ENCODE measurements around the gene HYAL3.

Gene HYAL3

GRCh38 chr3:50327943-50328691, 28.9 kb upstream of the HYAL3 start, which contains the start of gene TUSC2:
TUSC2 (minus strand) TSS chr3:50328223; CDS start chr3:50328099, 124 bp downstream.
- DNase-seq, result peak; percentile 98 to 99

GRCh38 chr3:50327129-50327528, 27.9 kb upstream of the HYAL3 start:
- DNase-seq, result no peak

- DNase-seq, result no peak
These were observed 27.0 kb upstream of the HYAL3 start for GRCh38 chr3:50326182-50326541.

GRCh38 chr3:50325497-50326181, 26.4 kb upstream of the HYAL3 start:
- DNase-seq, result peak; percentile 9 to 31

GRCh38 chr3:50325113-50325480, 25.9 kb upstream of the HYAL3 start:
- no peak for DNase-seq

- peak; percentile 58 to 68 for DNase-seq
These were observed 25.3 kb upstream of the HYAL3 start for GRCh38 chr3:50324351-50325112.

GRCh38 chr3:50323614-50324199, 24.5 kb upstream of the HYAL3 start:
- DNase-seq, result no peak

- DNase-seq, result no peak
These were observed 23.9 kb upstream of the HYAL3 start for GRCh38 chr3:50323092-50323600.

- DNase-seq, result no peak
These were observed 23.3 kb upstream of the HYAL3 start, which contains the start of gene HYAL2 for GRCh38 chr3:50322386-50323091. HYAL2 (minus strand) TSS chr3:50322745; CDS start chr3:50320489, 2,256 bp downstream.

- no peak for DNase-seq
These were observed 22.8 kb upstream of the HYAL3 start for GRCh38 chr3:50322115-50322385.

GRCh38 chr3:50321336-50322114, 22.3 kb upstream of the HYAL3 start:
- DNase-seq, result peak; percentile 83 to 86

GRCh38 chr3:50320853-50321335, 21.7 kb upstream of the HYAL3 start:
- peak; percentile 55 to 56 for DNase-seq

GRCh38 chr3:50319894-50320625, 20.9 kb upstream of the HYAL3 start:
- no peak for DNase-seq

GRCh38 chr3:50319181-50319893, 20.1 kb upstream of the HYAL3 start:
- DNase-seq, result no peak

GRCh38 chr3:50318615-50319014, 19.4 kb upstream of the HYAL3 start:
- no peak for DNase-seq

- DNase-seq, result no peak
These were observed 19.0 kb upstream of the HYAL3 start for GRCh38 chr3:50318163-50318562.

- DNase-seq, result no peak
These were observed 18.1 kb upstream of the HYAL3 start for GRCh38 chr3:50317300-50317699.

- DNase-seq, result no peak
These were observed 17.5 kb upstream of the HYAL3 start for GRCh38 chr3:50316657-50317242.

GRCh38 chr3:50314816-50315215, 15.6 kb upstream of the HYAL3 start:
- DNase-seq, result no peak

GRCh38 chr3:50314342-50314741, 15.1 kb upstream of the HYAL3 start:
- DNase-seq, result no peak
